ENCODE data around the gene CCIN. TPM values are rescaled to one million over a fixed set of nuclear protein-coding genes. Genes with fewer than 3 reads are reported as not detected.

CCIN gene
- total RNA-seq, 4 donors from 2014 or later = 0.34 to 0.49 (median 0.38) TPM; not detected in 1

GRCh38 chr9:36163786-36164170 is 5.4 kb upstream of the CCIN start:
- no peak for TF ChIP-seq CTCF (IDR thresholded peaks at IDR 0.05; ENCODE audit: low read depth)

GRCh38 chr9:36164372-36164771 is 4.8 kb upstream of the CCIN start:
- no peak for TF ChIP-seq CTCF (IDR thresholded peaks at IDR 0.05; ENCODE audit: low read depth)

GRCh38 chr9:36164989-36165388 is 4.2 kb upstream of the CCIN start:
- TF ChIP-seq CTCF (IDR thresholded peaks at IDR 0.05; ENCODE audit: low read depth) = no peak

GRCh38 chr9:36165826-36166167 is 3.4 kb upstream of the CCIN start:
- no peak for TF ChIP-seq CTCF (IDR thresholded peaks at IDR 0.05; ENCODE audit: low read depth)

- TF ChIP-seq CTCF (IDR thresholded peaks at IDR 0.05; ENCODE audit: low read depth) = no peak
Observed at GRCh38 chr9:36166168-36166927, 2.8 kb upstream of the CCIN start.

GRCh38 chr9:36169708-36170107 is 520 bp downstream of the CCIN start:
- no peak for TF ChIP-seq CTCF (IDR thresholded peaks at IDR 0.05; ENCODE audit: low read depth)

GRCh38 chr9:36170531-36170930 is 1.3 kb downstream of the CCIN start:
- TF ChIP-seq CTCF (IDR thresholded peaks at IDR 0.05; ENCODE audit: low read depth) = no peak

All from subcutaneous adipose tissue (tissue), 4 donors.